GM18508 (cell line): ENCODE data around the gene RGS1.

ENCODE experiments used
- ATAC-seq: cut with Tn5 transposase; IDR thresholded peaks from one replicate; pipeline ENCODE4 v1.9.1; 2021; ENCODE audit warnings: moderate number of reproducible peaks; ENCODE audit not compliant: insufficient read depth, unreplicated experiment

RGS1 gene

GRCh38 chr1:192575499-192576189 lies at the start of gene RGS1:
Gene RGS1, plus strand, starts transcription at chr1:192575773. Its CDS starts 20 bp downstream, at chr1:192575793.
- ATAC-seq = peak; percentile 75

- ATAC-seq = no peak
Observed at GRCh38 chr1:192527111-192527795, 48.3 kb upstream of the RGS1 start.

- no peak for ATAC-seq
Observed at GRCh38 chr1:192527950-192528349, 47.6 kb upstream of the RGS1 start.

GRCh38 chr1:192529031-192529755 lies 46.4 kb upstream of the RGS1 start:
- ATAC-seq = no peak

GRCh38 chr1:192529811-192530210 lies 45.8 kb upstream of the RGS1 start:
- no peak for ATAC-seq

GRCh38 chr1:192530254-192530653 lies 45.3 kb upstream of the RGS1 start:
- ATAC-seq = peak; percentile 90

- ATAC-seq = peak; percentile 47
Observed at GRCh38 chr1:192531037-192531703, 44.4 kb upstream of the RGS1 start.

- ATAC-seq = no peak
Observed at GRCh38 chr1:192534666-192535065, 40.9 kb upstream of the RGS1 start.

- no peak for ATAC-seq
Observed at GRCh38 chr1:192535916-192536664, 39.5 kb upstream of the RGS1 start.

- ATAC-seq = peak; percentile 79
Observed at GRCh38 chr1:192538407-192539296, 36.9 kb upstream of the RGS1 start.

GRCh38 chr1:192539297-192540092 lies 36.1 kb upstream of the RGS1 start:
- ATAC-seq = no peak

- ATAC-seq = no peak
Observed at GRCh38 chr1:192543445-192543844, 32.1 kb upstream of the RGS1 start.

- ATAC-seq = peak; percentile 33
Observed at GRCh38 chr1:192545896-192546521, 29.6 kb upstream of the RGS1 start.

GRCh38 chr1:192546596-192547190 lies 28.9 kb upstream of the RGS1 start:
- no peak for ATAC-seq

- no peak for ATAC-seq
Observed at GRCh38 chr1:192547501-192547900, 28.1 kb upstream of the RGS1 start.

- no peak for ATAC-seq
Observed at GRCh38 chr1:192549937-192550336, 25.6 kb upstream of the RGS1 start.

- ATAC-seq = peak; percentile 53
Observed at GRCh38 chr1:192550922-192551534, 24.5 kb upstream of the RGS1 start.
